OCI-LY7 (cell line): ENCODE measurements around the gene IL1RAPL2. TPM values are rescaled to one million over a fixed set of nuclear protein-coding genes. Genes with fewer than 3 reads are reported as not detected.

ENCODE experiments used
- BruUV-seq: library from RNA; stranded (reverse); fragments of 400-500 nt; replicated peaks from 2 replicates; lab custom pipeline; 2021; lab: Mats Ljungman, UMichigan
- CTCF ChIA-PET: fragments of 300-600 bp; sonication (Branson Sonifier 250); formaldehyde crosslinking; loops from one replicate; lab custom pipeline; 2022; ENCODE audit warnings: antibody characterized with exemption; ENCODE audit not compliant: unreplicated experiment; lab: Charles Lee
- POLR2A ChIA-PET: fragments of 300-600 bp; sonication (Branson Sonifier 250); formaldehyde crosslinking; loops from one replicate; lab custom pipeline; 2022; ENCODE audit warnings: antibody characterized with exemption; lab: Charles Lee
- DNase-seq: peaks from one replicate; pipeline ENCODE4 v3.0.0-alpha.2; 2015; ENCODE audit warnings: low spot score
- H2AFZ ChIP-seq: fragments of 200-600 bp; sonication (generic), shearing (Covaris generic); 2 replicates; pipeline ENCODE4 v1.6.1; 2014; ENCODE audit warnings: mild to moderate bottlenecking, antibody characterized with exemption, low read length, moderate library complexity
- H3K27ac ChIP-seq: fragments of 200-600 bp; sonication (generic); 2 replicates; pipeline ENCODE4 v1.5.1; 2014; ENCODE audit warnings: mixed run types, low read depth, mild to moderate bottlenecking, moderate library complexity, low read length, inconsistent platforms; ENCODE audit not compliant: poor library complexity, severe bottlenecking
- H3K36me3 ChIP-seq: fragments of 200-600 bp; sonication (generic); 2 replicates; pipeline ENCODE4 v1.6.1; 2014; ENCODE audit warnings: mild to moderate bottlenecking, antibody characterized with exemption, low read length, moderate library complexity, mixed read lengths; ENCODE audit not compliant: insufficient read depth
- H3K4me1 ChIP-seq: fragments of 200-600 bp; sonication (generic); 2 replicates; pipeline ENCODE4 v1.5.1; 2014; ENCODE audit warnings: mild to moderate bottlenecking, low read length; ENCODE audit not compliant: insufficient read depth, poor library complexity, severe bottlenecking
- H3K4me2 ChIP-seq: fragments of 200-600 bp; sonication (generic); 2 replicates; pipeline ENCODE4 v1.6.1; 2014; ENCODE audit warnings: mild to moderate bottlenecking, low read length
- H3K4me3 ChIP-seq: fragments of 200-600 bp; sonication (generic); 2 replicates; pipeline ENCODE4 v1.5.1; 2014; ENCODE audit warnings: mild to moderate bottlenecking, low read depth, low read length; ENCODE audit not compliant: poor library complexity, severe bottlenecking
- H3K79me2 ChIP-seq: fragments of 200-600 bp; sonication (generic); 2 replicates; pipeline ENCODE4 v1.6.1; 2016; ENCODE audit warnings: low read depth, mild to moderate bottlenecking, low read length, moderate library complexity, mixed read lengths; ENCODE audit not compliant: insufficient read depth
- H3K9me2 ChIP-seq: fragments of 200-600 bp; sonication (generic); 2 replicates; pipeline ENCODE4 v1.6.1; 2016; ENCODE audit warnings: mild to moderate bottlenecking, low read length, mixed read lengths; ENCODE audit not compliant: insufficient read depth
- H3K9me3 ChIP-seq: fragments of 200-600 bp; sonication (generic); 2 replicates; pipeline ENCODE4 v1.6.1; 2014; ENCODE audit warnings: mild to moderate bottlenecking, mixed run types, low read length, mixed read lengths
- H4K20me1 ChIP-seq: fragments of 200-600 bp; sonication (generic); 2 replicates; pipeline ENCODE4 v1.6.1; 2014; ENCODE audit warnings: mild to moderate bottlenecking, antibody characterized with exemption, low read length, moderate library complexity, mixed read lengths; ENCODE audit not compliant: insufficient read depth
- EZH2phosphoT487 ChIP-seq: fragments of 200-600 bp; sonication (generic); IDR thresholded peaks from 2 replicates; pipeline ENCODE4 v1.6.1; 2018; ENCODE audit warnings: low read depth, borderline replicate concordance, mild to moderate bottlenecking, mixed run types, antibody characterized with exemption, low read length, moderate library complexity, mixed read lengths
- intact Hi-C: fragments of 100-400 bp; cut with micrococcal nuclease; formaldehyde crosslinking; loops from one replicate; pipeline ENCODE4 v1.10.0; 2022; ENCODE audit not compliant: unreplicated experiment
- total RNA-seq, 2 experiments: library from RNA; depleted of rRNA in 1 of 2; stranded (reverse); fragments of >200 nt in 1 of 2; shearing (Covaris generic) in 1 of 2; gene quantifications; 2 replicates each; pipeline ENCODE4 v1.2.3, GENCODE V29; 2014 to 2022
- TF ChIP-seq, protein P1 (sequence below): fragments of 200-600 bp; sonication (generic); conservative IDR thresholded peaks from 2 replicates; pipeline ENCODE4 v1.5.1; 2014; ENCODE audit warnings: mild to moderate bottlenecking, antibody characterized with exemption, low read length, moderate library complexity, mixed read lengths

The IL1RAPL2 gene
- total RNA-seq, 2 experiments from 2014 or later: not detected

DNA sequence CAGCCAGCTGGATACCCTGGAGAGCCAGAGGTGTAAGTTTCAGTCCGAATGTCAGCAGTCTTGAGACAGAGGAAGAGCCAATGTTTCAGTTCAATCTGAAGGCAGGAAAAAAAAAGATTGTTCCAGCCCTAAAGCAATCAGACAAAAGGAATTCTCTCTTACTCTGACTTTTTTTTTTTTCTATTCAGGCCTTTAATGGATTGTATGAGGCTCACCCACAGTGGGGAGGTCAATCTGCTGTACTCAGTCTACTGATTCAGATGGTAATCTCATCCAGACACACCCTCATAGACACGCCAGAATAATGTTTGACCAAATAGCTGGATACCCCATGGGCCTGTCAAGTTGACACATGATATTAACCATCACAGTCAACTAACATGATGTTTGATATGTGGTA lies 602.6 kb downstream of the IL1RAPL2 start:
- ChIA-PET CTCF (no interaction called here), POLR2A (no interaction called here)
- H3K9me3 ChIP-seq: no peaks in the 10 kb centered on the region
- H3K4me3 ChIP-seq: no peak overlapping the region
- no peaks in the 10 kb centered on the region for H3K4me1 ChIP-seq
- no peaks in the 10 kb centered on the region for H4K20me1 ChIP-seq
- no peak overlapping the region for H3K27ac ChIP-seq
- intact Hi-C loops: no loop called here
- no TSS peak for BruUV-seq
- no peaks in the 10 kb centered on the region for H3K79me2 ChIP-seq
- TF ChIP-seq, protein P1, sequence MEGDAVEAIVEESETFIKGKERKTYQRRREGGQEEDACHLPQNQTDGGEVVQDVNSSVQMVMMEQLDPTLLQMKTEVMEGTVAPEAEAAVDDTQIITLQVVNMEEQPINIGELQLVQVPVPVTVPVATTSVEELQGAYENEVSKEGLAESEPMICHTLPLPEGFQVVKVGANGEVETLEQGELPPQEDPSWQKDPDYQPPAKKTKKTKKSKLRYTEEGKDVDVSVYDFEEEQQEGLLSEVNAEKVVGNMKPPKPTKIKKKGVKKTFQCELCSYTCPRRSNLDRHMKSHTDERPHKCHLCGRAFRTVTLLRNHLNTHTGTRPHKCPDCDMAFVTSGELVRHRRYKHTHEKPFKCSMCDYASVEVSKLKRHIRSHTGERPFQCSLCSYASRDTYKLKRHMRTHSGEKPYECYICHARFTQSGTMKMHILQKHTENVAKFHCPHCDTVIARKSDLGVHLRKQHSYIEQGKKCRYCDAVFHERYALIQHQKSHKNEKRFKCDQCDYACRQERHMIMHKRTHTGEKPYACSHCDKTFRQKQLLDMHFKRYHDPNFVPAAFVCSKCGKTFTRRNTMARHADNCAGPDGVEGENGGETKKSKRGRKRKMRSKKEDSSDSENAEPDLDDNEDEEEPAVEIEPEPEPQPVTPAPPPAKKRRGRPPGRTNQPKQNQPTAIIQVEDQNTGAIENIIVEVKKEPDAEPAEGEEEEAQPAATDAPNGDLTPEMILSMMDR: no peak
- TF ChIP-seq EZH2phosphoT487: no peak
- no peaks in the 10 kb centered on the region for H3K36me3 ChIP-seq
- H3K4me2 ChIP-seq: no peak overlapping the region
- DNase-seq: no peak
- no peak overlapping the region for H2AFZ ChIP-seq
- no peaks in the 10 kb centered on the region for H3K9me2 ChIP-seq

DNA sequence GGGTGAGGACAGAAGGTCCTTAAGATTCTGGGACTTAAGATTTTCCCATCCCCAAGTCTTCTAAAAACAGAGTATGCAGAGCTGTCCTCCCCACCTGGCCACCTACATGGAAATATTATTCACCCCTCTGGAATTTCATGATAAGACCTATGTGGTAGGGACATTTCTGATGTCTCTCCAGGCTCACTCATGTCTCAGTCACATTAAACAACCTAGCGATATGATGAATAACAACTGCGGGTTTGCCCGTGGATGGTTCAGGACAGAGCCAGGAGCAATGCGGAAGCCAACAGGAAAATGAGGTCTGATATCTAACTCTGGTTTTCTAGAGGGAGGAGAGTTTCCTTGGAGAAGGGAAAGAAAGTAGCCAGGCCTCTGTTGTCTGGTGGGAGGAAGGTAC lies 607.1 kb downstream of the IL1RAPL2 start:
- BruUV-seq: no TSS peak
- Histone ChIP-seq H4K20me1 (no peaks in the 10 kb centered on the region), H3K27ac (no peak overlapping the region), H3K4me3 (no peak overlapping the region), H3K4me2 (no peak overlapping the region), H3K4me1 (no peaks in the 10 kb centered on the region), H3K9me3 (no peaks in the 10 kb centered on the region), H3K9me2 (no peaks in the 10 kb centered on the region), H3K36me3 (no peaks in the 10 kb centered on the region), H2AFZ (no peak overlapping the region), H3K79me2 (no peaks in the 10 kb centered on the region)
- intact Hi-C loops: no loop called here
- TF ChIP-seq, protein P1: no peak
- CTCF ChIA-PET: no interaction called here
- no peak for DNase-seq
- POLR2A ChIA-PET: no interaction called here

DNA sequence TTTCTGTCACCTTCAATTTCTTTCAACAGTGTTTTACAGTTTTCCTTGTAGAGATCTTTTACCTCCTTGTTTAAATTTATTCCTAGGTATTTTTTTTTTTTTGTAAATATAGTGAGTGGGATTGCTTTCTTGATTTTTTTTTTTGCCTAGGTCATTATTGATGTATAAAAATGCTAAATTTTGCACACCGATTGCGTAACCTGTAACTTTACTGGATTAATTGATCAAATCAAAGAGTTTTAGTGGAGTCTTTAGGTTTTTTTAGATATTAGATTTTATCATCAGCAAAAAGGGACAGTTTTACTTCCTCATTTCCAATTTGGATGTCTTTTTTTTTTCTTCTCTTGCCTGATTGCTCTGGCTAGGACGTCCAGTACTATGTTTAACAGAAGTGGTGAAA lies 613.6 kb downstream of the IL1RAPL2 start:
- H3K36me3 ChIP-seq: no peaks in the 10 kb centered on the region
- no peaks in the 10 kb centered on the region for H3K9me3 ChIP-seq
- no peak overlapping the region for H3K4me2 ChIP-seq
- BruUV-seq: no TSS peak
- POLR2A ChIA-PET: no interaction called here
- no peaks in the 10 kb centered on the region for H3K79me2 ChIP-seq
- H3K4me3 ChIP-seq: no peak overlapping the region
- CTCF ChIA-PET: no interaction called here
- H3K27ac ChIP-seq: no peak overlapping the region
- H3K4me1 ChIP-seq: no peaks in the 10 kb centered on the region
- DNase-seq: no peak
- no peaks in the 10 kb centered on the region for H3K9me2 ChIP-seq
- H4K20me1 ChIP-seq: no peaks in the 10 kb centered on the region
- intact Hi-C loops: no loop called here
- no peak for TF ChIP-seq EZH2phosphoT487
- TF ChIP-seq, protein P1: no peak
- H2AFZ ChIP-seq: no peak overlapping the region
